CD4-positive, alpha-beta T cell (primary cell): ENCODE measurements around the gene OGFOD1. TPM values are rescaled to one million over a fixed set of nuclear protein-coding genes. Genes with fewer than 3 reads are reported as not detected.

ENCODE experiments used
- ATAC-seq: fragments of 200-7000 bp; cut with Tn5 transposase; one replicate; pipeline ENCODE4 v1.10.0; 2022; ENCODE audit warnings: mild to moderate bottlenecking; ENCODE audit not compliant: poor library complexity
- CTCF ChIA-PET: fragments of 350-600 bp; sonication (Branson Sonifier 250); formaldehyde crosslinking; loops from one replicate; lab custom pipeline; 2021; ENCODE audit warnings: antibody characterized with exemption, inconsistent platforms; lab: Charles Lee
- POLR2A ChIA-PET: fragments of 350-600 bp; sonication (Branson Sonifier 250); formaldehyde crosslinking; loops from one replicate; lab custom pipeline; 2021; ENCODE audit warnings: antibody characterized with exemption, inconsistent platforms; lab: Charles Lee
- DNase-seq, 14 experiments: peaks; one replicate each; pipeline ENCODE4 v3.0.0-alpha.2; 2013 to 2020; ENCODE audit warnings: mixed read lengths in 2 of 14
- H3K27ac ChIP-seq, 2 donors: one replicate each; pipeline versions ENCODE4 v1.5.1 to v1.7.0; 2013; ENCODE audit warnings: low read length in 2 of 2, low read depth in 1 of 2, mild to moderate bottlenecking in 1 of 2
- H3K27me3 ChIP-seq, 2 experiments: 1 replicate in 1 of 2; 2 replicates in 1 of 2; pipeline versions ENCODE4 v1.6.1 to v1.7.0; 2013; ENCODE audit warnings: low read length in 2 of 2, control low read depth in 1 of 2, mild to moderate bottlenecking in 1 of 2, moderate library complexity in 1 of 2; ENCODE audit not compliant: insufficient read depth in 2 of 2, control insufficient read depth in 1 of 2
- H3K36me3 ChIP-seq: one replicate; pipeline ENCODE4 v1.6.1; 2013; ENCODE audit warnings: low read length, control low read depth; ENCODE audit not compliant: insufficient read depth
- H3K4me1 ChIP-seq: one replicate; pipeline ENCODE4 v1.6.1; 2013; ENCODE audit warnings: low read length, control low read depth; ENCODE audit not compliant: insufficient read depth
- H3K4me3 ChIP-seq: one replicate; pipeline ENCODE4 v1.5.1; 2013; ENCODE audit warnings: mild to moderate bottlenecking, low read length, moderate library complexity
- H3K9me3 ChIP-seq, 2 experiments: 1 replicate in 1 of 2; 2 replicates in 1 of 2; pipeline versions ENCODE4 v1.6.1 to v1.7.0; 2013; ENCODE audit warnings: low read length in 2 of 2, mild to moderate bottlenecking in 2 of 2, control low read depth in 1 of 2, moderate library complexity in 1 of 2; ENCODE audit not compliant: control insufficient read depth in 1 of 2, insufficient read depth in 1 of 2
- H3K27ac Mint-ChIP-seq: one replicate; pipeline ENCODE4 v1.8.0; 2020; ENCODE audit warnings: mixed read lengths
- H3K27me3 Mint-ChIP-seq: one replicate; pipeline ENCODE4 v1.8.0; 2021; ENCODE audit warnings: mixed read lengths
- H3K36me3 Mint-ChIP-seq: one replicate; pipeline ENCODE4 v1.8.0; 2021; ENCODE audit warnings: low read depth, mixed read lengths
- H3K4me1 Mint-ChIP-seq: one replicate; pipeline ENCODE4 v1.8.0; 2021; ENCODE audit warnings: low read depth, mixed read lengths
- H3K4me3 Mint-ChIP-seq: one replicate; pipeline ENCODE4 v1.8.0; 2020; ENCODE audit warnings: mild to moderate bottlenecking, mixed read lengths
- H3K9me3 Mint-ChIP-seq: one replicate; pipeline ENCODE4 v1.8.0; 2020; ENCODE audit warnings: mixed read lengths
- intact Hi-C, 2 experiments: fragments of 100-400 bp; cut with DNase I in 1 of 2; cut with micrococcal nuclease in 1 of 2; formaldehyde crosslinking; loops; one replicate each; pipeline versions ENCODE4 v1.15.1 to v1.9.0; 2023 to 2025; cut with DNase I, micrococcal nuclease
- total RNA-seq, 174 experiments: library from RNA in 2 of 174; stranded (reverse) in 2 of 174; gene quantifications; one replicate each; pipeline ENCODE4 v1.2.3 and lab custom pipeline; 2021 to 2026
- TF ChIP-seq, protein P1 (sequence below): fragments of 200-600 bp; IDR thresholded peaks from one replicate; pipeline ENCODE4 v1.8.0; 2022; ENCODE audit warnings: antibody characterized with exemption, mild to moderate bottlenecking

The OGFOD1 gene
- total RNA-seq, 2 experiments from 2014 or later, result 14.6 to 14.8 TPM

DNA sequence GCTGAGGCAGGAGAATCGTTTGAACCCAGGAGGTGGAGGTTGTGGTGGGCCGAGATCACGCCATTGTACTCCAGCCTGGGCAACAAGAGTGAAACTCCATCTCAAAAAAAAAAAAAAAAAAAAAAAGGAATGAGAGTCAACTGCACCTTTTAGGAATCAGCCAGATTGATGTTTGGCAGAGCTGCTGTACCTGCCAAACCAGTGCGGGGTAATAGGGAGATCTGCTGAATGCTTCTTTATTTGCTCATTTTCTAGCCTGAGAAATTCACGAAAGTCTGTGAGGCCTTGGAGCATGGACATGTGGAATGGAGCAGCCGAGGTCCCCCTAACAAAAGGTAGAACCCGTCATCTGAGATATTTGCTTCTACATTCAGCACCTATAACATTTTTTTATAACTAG lies 18.4 kb downstream of the OGFOD1 start:
- Mint-ChIP-seq H3K9me3 (no peaks in the 10 kb centered on the region), H3K27me3 (no peaks in the 10 kb centered on the region), H3K36me3 (peaks cover 94% of the 10 kb centered on the region), H3K27ac (no peak overlapping the region), H3K4me1 (no peaks in the 10 kb centered on the region), H3K4me3 (no peak overlapping the region)
- CTCF ChIA-PET, result no interaction called here
- Histone ChIP-seq H3K27ac (no peak overlapping the region), H3K4me3 (no peak overlapping the region), H3K9me3 (no peaks in the 10 kb centered on the region), H3K4me1 (no peaks in the 10 kb centered on the region), H3K36me3 (peaks cover 88% of the 10 kb centered on the region), H3K27me3 (no peaks in the 10 kb centered on the region)
- ATAC-seq (no peak), DNase-seq (no peak)
- POLR2A ChIA-PET, result interaction anchor here (0.9 kb wide), 1 partner anchor 9 kb away, joined by 3 read pairs; no protein-coding TSS in a partner anchor
- TF ChIP-seq, protein P1, sequence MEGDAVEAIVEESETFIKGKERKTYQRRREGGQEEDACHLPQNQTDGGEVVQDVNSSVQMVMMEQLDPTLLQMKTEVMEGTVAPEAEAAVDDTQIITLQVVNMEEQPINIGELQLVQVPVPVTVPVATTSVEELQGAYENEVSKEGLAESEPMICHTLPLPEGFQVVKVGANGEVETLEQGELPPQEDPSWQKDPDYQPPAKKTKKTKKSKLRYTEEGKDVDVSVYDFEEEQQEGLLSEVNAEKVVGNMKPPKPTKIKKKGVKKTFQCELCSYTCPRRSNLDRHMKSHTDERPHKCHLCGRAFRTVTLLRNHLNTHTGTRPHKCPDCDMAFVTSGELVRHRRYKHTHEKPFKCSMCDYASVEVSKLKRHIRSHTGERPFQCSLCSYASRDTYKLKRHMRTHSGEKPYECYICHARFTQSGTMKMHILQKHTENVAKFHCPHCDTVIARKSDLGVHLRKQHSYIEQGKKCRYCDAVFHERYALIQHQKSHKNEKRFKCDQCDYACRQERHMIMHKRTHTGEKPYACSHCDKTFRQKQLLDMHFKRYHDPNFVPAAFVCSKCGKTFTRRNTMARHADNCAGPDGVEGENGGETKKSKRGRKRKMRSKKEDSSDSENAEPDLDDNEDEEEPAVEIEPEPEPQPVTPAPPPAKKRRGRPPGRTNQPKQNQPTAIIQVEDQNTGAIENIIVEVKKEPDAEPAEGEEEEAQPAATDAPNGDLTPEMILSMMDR, result no peak
- intact Hi-C loops, result no loop called here

DNA sequence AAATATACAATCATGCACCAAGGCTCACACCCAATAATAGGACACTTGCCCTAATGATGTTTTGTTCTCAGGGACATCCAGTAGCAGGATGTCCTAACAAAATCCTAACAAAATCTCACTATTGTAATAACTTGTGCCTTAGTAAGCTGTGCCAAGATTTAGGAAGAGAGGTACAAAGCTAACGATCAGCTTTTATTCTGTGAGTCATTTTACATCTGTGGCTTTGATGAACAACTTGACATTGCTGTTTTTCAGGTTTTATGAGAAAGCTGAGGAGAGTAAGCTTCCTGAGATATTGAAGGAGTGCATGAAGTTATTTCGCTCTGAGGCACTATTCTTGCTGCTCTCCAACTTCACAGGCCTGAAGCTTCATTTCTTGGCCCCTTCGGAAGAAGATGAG lies 18.9 kb downstream of the OGFOD1 start:
- Mint-ChIP-seq H3K9me3 (no peaks in the 10 kb centered on the region), H3K4me3 (no peak overlapping the region), H3K4me1 (no peaks in the 10 kb centered on the region), H3K36me3 (peaks cover 94% of the 10 kb centered on the region), H3K27me3 (no peaks in the 10 kb centered on the region), H3K27ac (no peak overlapping the region)
- intact Hi-C loops, result no loop called here
- Histone ChIP-seq H3K36me3 (peaks cover 89% of the 10 kb centered on the region), H3K4me3 (no peak overlapping the region), H3K27ac (no peak overlapping the region), H3K9me3 (no peaks in the 10 kb centered on the region), H3K27me3 (no peaks in the 10 kb centered on the region), H3K4me1 (no peaks in the 10 kb centered on the region)
- DNase-seq, result no peak
- TF ChIP-seq, protein P1, result no peak
- ChIA-PET CTCF (no interaction called here), POLR2A (interaction anchor here (0.9 kb wide), 1 partner anchor 9 kb away, joined by 3 read pairs; no protein-coding TSS in a partner anchor)
- no peak for ATAC-seq

DNA sequence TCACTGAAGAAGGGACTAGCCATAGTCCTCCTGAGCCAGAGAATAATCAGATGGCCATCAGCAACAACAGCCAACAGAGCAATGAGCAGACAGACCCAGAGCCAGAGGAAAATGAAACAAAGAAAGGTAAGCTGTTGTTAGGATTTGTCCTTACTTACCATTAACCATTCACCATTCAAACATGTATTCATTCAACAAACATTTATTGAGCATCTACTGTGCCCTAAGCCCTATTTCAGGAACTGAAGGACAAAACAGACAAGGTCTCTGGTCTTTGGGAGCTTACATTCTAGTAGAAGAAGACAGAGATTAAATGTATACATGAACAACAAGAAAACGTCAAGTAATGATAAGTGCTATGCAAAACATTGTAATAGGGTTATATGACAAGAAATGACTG lies 19.3 kb downstream of the OGFOD1 start:
- TF ChIP-seq, protein P1, result no peak
- no peaks in the 10 kb centered on the region for H3K27me3 ChIP-seq
- no peak overlapping the region for H3K27ac ChIP-seq
- no peak overlapping the region for H3K4me3 ChIP-seq
- no peaks in the 10 kb centered on the region for H3K9me3 ChIP-seq
- H3K27ac Mint-ChIP-seq, result no peak overlapping the region
- no peak overlapping the region for H3K4me3 Mint-ChIP-seq
- no peaks in the 10 kb centered on the region for H3K9me3 Mint-ChIP-seq
- H3K27me3 Mint-ChIP-seq, result no peaks in the 10 kb centered on the region
- no peaks in the 10 kb centered on the region for H3K4me1 ChIP-seq
- intact Hi-C loops, result no loop called here
- H3K36me3 ChIP-seq, result peaks cover 89% of the 10 kb centered on the region
- peaks cover 94% of the 10 kb centered on the region for H3K36me3 Mint-ChIP-seq
- POLR2A ChIA-PET, result interaction anchor here (0.9 kb wide), 1 partner anchor 9 kb away, joined by 3 read pairs; no protein-coding TSS in a partner anchor
- ATAC-seq (no peak), DNase-seq (no peak)
- CTCF ChIA-PET, result no interaction called here
- no peaks in the 10 kb centered on the region for H3K4me1 Mint-ChIP-seq
